ENCODE data around the gene EML2. TPM values are rescaled to one million over a fixed set of nuclear protein-coding genes. Genes with fewer than 3 reads are reported as not detected.
A peak's percentile ranks its signal among the peaks of the same experiment; 100 is the strongest.
"Not testable (repeated sequence)": the region's sequence is repeated elsewhere in the genome, so short reads cannot be mapped to it uniquely, and the experiment has no call there.

EML2 gene
- total RNA-seq, 1 experiment from 2014 or later, result 45.4 TPM

DNA sequence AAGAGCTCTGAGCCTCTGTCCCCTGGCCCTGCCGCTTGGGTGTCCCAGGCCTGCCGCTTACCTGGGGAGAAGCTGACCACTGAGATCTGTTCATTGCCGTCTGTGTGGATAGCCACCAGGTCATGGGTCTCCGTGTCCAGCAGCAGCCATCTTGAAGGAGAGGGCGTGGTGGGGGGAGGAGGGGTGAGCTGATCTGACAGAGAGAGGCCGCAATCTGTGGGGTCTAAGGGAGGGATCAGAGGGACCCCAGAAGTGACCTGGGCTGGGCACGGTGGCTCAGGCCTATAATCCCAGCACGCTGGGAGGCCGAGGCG lies 22.5 kb downstream of the EML2 start:
- DNase-seq (ENCODE audit: low read depth in 1 of 2, low spot score in 2 of 2), result no peak
- Histone ChIP-seq H3K36me3 (peaks cover 80% of the 10 kb centered on the region), H3K4me3 (no peak overlapping the region), H3K4me1 (replicated peaks) (peaks cover 22% of the 10 kb centered on the region), H3K27ac (no peak overlapping the region), H3K9me3 (replicated peaks) (no peaks in the 10 kb centered on the region), H3K27me3 (replicated peaks) (no peaks in the 10 kb centered on the region)

DNA sequence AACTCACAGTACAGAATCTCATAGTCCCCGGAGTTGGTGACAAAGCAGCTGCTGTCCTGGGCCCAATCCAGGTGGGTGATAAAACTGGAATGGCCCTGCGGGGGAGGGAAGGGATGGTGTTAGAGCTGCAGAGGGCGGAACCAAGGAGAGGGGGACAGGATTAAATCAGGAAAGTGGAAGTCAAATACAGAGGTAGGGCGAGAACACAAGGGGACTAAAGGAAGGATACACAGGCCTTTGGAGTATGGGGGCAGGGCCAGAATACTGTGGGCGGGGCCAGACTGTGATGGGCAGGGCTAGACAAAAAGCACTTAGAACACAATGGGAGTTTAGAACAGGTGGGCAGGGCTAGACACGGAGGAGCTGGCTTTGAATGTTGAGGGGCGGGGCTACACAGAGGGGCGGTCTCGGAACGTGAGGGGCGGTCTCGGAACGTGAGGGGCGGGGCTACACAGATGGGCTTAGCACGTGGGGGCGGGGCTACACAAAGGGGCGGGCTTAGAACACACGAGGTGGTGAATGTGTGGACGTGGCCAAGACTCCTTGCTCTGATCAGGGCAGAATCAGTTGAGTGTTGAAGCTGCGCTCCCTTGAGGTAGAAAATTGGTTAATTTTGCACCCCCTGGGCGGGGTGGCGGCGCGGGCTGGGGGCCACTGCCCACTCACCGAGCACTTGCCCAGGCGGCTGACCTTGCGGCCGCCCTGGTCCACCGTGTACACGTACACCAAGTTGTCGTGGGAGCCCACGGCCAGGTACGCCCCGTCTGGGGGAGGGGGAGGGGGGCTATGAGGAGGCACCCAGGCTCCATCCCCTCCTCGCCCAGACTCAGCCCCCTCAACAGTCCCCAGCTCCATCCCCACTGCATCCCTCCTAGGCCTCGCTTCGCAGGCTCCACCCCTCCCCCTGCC lies 23.1 kb downstream of the EML2 start:
- Histone ChIP-seq H3K4me1 (replicated peaks) (peaks cover 22% of the 10 kb centered on the region), H3K27ac (no peak overlapping the region), H3K4me3 (no peak overlapping the region), H3K27me3 (replicated peaks) (no peaks in the 10 kb centered on the region), H3K9me3 (replicated peaks) (no peaks in the 10 kb centered on the region), H3K36me3 (peaks cover 81% of the 10 kb centered on the region)
- DNase-seq (ENCODE audit: low read depth in 1 of 2, low spot score in 2 of 2), result peak; percentile 48 to 89

DNA sequence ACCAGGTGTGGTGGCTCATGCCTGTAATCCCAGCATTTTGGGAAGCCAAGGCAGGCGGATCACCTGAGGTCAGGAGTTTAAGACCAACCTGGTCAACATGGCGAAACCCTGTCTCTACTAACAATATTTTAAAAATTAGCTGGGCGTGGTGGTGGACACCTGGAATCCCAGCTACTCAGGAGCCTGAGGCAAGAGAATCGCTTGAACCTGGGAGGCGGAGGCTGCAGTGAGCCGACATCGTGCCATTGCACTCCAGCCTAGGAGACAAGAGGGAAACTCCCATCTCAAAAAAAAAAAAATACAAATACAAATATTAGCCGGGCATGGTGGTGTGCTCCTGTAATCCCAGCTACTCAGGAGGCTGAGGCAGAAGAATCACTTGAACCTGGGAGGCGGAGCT lies 24.1 kb downstream of the EML2 start:
- peaks cover 83% of the 10 kb centered on the region for H3K36me3 ChIP-seq
- H3K27me3 ChIP-seq (replicated peaks); H3K4me3 ChIP-seq; DNase-seq (ENCODE audit: low read depth in 1 of 2, low spot score in 2 of 2); H3K9me3 ChIP-seq (replicated peaks): not testable (repeated sequence)
- H3K27ac ChIP-seq, result peak overlapping the region; percentile 78
- peaks cover 22% of the 10 kb centered on the region for H3K4me1 ChIP-seq (replicated peaks)

DNA sequence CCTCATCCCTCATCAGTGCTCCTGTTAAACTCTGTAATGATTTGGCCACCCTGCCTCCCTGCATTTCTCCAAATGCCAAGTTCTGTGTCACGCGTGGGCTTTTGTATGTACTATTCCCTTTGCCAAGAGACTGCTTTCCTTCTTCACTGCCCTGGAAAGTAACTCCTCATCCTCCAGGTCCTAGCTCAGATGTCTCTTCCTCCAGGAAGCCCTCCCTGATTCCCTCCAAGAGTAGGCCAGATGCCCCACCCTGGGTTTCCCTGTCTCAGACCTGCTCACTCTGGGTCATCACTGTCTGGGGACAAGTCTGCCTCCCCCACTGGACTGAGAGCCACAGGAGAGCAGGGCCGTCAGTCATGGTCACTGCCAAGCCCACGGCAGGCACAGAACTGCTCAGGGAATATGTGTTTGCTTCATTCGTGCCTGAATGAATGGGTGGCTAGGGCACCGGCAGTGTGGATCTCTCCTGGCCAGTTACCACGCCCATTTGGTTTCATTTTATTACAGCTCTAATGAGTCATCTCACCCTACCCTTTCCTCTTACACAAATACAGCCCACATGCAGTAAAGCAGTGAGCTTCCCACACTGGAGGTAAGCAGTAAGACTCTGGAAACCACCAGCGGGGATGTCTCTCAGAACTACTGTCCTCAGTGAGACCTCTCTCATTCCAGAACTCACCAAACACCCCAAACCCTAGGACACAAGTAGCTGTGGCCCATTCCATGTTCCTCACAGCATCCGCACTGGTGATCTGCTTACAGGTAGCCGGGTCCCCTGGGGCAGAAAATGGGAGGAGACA lies 25.1 kb downstream of the EML2 start:
- H3K4me1 ChIP-seq (replicated peaks), result peaks cover 22% of the 10 kb centered on the region
- peaks cover 80% of the 10 kb centered on the region for H3K36me3 ChIP-seq
- no peaks in the 10 kb centered on the region for H3K9me3 ChIP-seq (replicated peaks)
- H3K4me3 ChIP-seq, result no peak overlapping the region
- peak; percentile 80 to 84 for DNase-seq (ENCODE audit: low read depth in 1 of 2, low spot score in 2 of 2)
- no peaks in the 10 kb centered on the region for H3K27me3 ChIP-seq (replicated peaks)
- H3K27ac ChIP-seq, result peak overlapping the region; percentile 78

DNA sequence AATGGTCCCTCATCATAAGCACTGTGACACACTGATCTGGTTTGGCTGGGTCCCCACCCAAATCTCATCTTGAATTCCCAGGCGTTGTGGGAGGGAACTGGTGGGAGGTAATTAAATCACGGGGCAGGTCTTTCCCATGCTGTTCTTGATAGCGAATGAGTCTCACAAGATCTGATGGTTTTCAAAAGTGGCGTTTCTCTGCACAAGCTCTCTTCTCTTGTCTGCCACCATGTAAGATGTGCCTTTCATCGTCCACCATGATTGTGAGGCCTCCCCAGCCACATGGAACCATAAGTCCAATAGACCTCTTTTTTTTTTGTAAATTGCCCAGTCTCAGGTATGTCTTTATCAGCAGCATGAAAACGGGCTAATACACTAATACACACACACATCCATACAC lies 30.2 kb downstream of the EML2 start:
- H3K4me1 ChIP-seq (replicated peaks), result peaks cover 12% of the 10 kb centered on the region
- no peaks in the 10 kb centered on the region for H3K27me3 ChIP-seq (replicated peaks)
- H3K36me3 ChIP-seq, result peaks cover 48% of the 10 kb centered on the region
- H3K27ac ChIP-seq, result no peak overlapping the region
- no peaks in the 10 kb centered on the region for H3K9me3 ChIP-seq (replicated peaks)
- no peak for DNase-seq (ENCODE audit: low read depth in 1 of 2, low spot score in 2 of 2)
- no peak overlapping the region for H3K4me3 ChIP-seq

DNA sequence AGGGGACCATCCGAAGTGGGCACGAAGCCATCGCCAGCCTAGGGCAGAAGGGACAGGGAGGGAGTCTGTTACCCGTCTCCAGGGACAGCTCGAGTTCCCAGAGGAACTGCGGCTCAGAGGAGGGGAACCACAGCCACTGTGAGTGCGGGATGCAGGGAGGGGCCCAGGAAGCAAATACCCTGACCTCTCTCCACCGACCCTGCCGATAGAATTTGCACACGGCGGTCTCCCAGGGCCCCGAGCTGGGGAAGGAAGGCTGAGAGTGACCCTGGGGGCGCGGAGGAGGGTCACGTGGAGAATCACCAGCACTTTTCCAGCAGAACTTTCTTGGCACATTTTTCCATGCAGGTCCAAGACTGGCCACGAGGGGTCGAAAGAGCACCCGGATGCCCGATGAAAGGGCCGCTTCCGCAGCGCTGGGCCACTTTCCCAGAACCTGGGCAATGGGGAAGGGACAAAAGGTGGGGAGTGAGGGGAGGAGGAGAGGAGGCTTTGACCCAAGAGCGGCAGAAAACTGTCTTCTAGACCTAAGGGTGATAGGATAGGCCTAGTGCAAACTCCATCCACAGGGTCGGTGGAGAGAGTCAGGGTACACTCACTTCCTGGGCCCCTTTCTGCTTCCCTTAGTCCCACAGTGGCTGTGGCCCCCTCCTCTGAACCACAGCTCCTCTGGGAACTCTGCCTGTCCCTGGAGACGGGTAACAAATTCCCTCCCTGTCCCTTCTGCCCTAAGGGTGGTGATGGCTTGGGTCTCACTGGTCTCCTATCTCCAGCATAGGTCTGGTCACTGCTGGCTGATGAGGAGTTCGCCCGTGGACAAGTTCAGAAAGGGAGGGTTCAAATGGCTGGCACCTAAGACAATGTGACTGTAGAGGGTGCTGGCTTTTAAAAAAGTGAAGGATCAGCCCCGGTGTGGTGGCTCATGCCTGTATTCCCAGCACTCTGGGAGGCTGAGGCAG lies 31.8 kb downstream of the EML2 start:
- no peak overlapping the region for H3K27ac ChIP-seq
- H3K9me3 ChIP-seq (replicated peaks), result no peaks in the 10 kb centered on the region
- DNase-seq (ENCODE audit: low read depth in 1 of 2, low spot score in 2 of 2), result peak; percentile 77
- peak overlapping the region; percentile 16 for H3K4me3 ChIP-seq
- peaks cover 32% of the 10 kb centered on the region for H3K36me3 ChIP-seq
- H3K27me3 ChIP-seq (replicated peaks), result peaks cover 8% of the 10 kb centered on the region
- H3K4me1 ChIP-seq (replicated peaks), result peaks cover 10% of the 10 kb centered on the region

DNA sequence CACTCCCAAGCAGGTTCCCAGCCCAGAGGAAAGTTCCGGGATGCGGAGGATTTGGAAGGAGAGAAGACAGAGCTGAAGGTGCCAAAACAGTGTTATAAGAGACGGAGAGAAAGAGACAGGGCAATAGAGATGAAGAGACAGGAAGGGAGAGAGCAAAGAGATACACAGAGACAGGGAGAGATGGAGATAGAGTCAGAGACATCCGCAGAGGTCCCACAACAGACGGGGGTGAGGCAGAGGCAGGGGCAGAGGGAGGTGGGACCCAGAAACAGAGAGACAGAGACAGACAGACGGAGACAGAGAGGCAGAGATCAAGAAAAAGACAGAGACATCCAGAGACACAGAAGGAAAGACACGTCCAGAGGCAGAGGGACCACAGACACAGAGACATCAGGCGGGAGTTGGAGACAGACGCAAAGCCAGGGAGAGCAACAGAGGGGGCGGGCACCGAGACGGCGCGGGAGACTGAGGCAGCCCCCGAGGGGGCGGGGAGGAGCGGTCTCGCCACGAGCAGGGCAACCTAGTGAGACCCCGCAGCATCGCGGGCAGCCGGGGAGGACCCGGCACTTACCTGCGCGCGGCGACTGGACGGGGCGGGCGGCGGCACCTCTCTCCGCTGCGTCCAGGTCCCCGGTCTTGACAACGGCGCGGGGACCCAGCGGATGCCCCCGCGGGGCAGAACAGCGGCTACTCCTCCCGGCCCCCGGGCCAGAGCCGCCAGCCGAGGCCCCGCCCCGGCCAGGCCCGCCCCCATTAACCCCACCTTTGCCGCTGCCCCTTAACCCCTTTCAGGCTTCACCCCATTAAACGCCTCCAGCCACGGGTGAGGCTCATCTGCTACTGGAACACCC lies 37.4 kb downstream of the EML2 start, which contains the start of gene GPR4:
Gene GPR4 (minus strand): TSS at position 689 of the 851 bp plus-strand sequence. CDS start 10,346 bp downstream, outside the sequence.
- Histone ChIP-seq H3K27me3 (replicated peaks) (peaks cover 61% of the 10 kb centered on the region), H3K4me3 (no peak within 1 kb of the TSS)

DNA sequence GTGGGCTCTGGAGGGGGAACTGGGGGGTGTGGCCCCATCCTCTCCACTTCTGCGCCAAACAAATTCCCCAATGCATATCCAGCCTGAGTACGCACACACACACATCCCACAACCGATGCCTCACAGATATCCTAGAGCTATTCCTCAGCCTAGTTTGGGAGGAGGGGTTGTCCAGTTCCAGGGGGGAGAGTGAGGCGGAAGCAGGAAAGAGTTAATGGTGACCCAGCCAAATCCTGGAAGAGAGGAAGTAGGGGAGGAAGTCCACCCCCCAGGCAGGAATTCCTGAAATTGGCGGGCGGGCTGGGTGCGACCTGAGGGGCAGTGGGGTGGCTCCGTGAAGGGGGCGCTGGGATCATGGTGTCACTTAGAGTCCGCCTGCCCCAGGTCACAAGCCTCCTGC lies 38.1 kb downstream of the EML2 start:
- DNase-seq (ENCODE audit: low read depth in 1 of 2, low spot score in 2 of 2), result no peak
- Histone ChIP-seq H3K9me3 (replicated peaks) (no peaks in the 10 kb centered on the region), H3K27ac (no peak overlapping the region), H3K36me3 (no peaks in the 10 kb centered on the region), H3K4me1 (replicated peaks) (peaks cover 8% of the 10 kb centered on the region), H3K27me3 (replicated peaks) (peaks cover 61% of the 10 kb centered on the region), H3K4me3 (no peak overlapping the region)

More for the DNA sequence above, 37.4 kb downstream of the EML2 start, which contains the start of gene GPR4:
- Histone ChIP-seq H3K36me3 (no peaks in the 10 kb centered on the region), H3K9me3 (replicated peaks) (no peaks in the 10 kb centered on the region), H3K27ac (no peak within 1 kb of the TSS), H3K4me1 (replicated peaks) (peaks cover 8% of the 10 kb centered on the region)
- no peak for DNase-seq (ENCODE audit: low read depth in 1 of 2, low spot score in 2 of 2)

DNA sequence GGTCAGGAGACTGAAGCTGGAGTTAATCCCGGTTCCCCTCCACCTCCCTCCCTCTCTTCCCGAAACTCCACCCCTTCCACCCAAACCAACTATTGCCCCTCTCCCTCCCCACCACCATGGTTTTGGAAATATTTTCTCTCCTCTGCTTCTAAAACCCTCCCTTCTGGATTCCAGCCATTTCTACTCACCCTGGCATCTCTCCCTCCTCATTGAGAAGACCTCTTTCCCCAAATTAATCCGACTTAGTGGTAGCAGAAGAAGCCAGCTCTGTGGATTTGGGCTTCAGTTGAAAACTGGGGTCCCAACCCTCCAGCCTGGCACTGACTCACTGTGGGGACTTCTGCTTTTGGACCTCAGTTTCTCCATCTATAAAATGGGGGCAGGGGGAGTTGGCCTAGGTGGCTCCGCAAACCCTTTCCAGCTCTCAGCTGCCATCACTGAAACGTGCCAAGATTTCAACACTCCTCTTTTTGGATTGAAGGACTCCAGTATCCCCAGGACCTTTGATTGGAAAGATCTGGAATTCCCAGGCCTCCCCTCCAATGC lies 38.8 kb downstream of the EML2 start:
- no peak overlapping the region for H3K4me3 ChIP-seq
- H3K9me3 ChIP-seq (replicated peaks), result no peaks in the 10 kb centered on the region
- H3K4me1 ChIP-seq (replicated peaks), result peaks cover 8% of the 10 kb centered on the region
- no peaks in the 10 kb centered on the region for H3K36me3 ChIP-seq
- no peak for DNase-seq (ENCODE audit: low read depth in 1 of 2, low spot score in 2 of 2)
- H3K27me3 ChIP-seq (replicated peaks), result peaks cover 61% of the 10 kb centered on the region
- H3K27ac ChIP-seq, result no peak overlapping the region

DNA sequence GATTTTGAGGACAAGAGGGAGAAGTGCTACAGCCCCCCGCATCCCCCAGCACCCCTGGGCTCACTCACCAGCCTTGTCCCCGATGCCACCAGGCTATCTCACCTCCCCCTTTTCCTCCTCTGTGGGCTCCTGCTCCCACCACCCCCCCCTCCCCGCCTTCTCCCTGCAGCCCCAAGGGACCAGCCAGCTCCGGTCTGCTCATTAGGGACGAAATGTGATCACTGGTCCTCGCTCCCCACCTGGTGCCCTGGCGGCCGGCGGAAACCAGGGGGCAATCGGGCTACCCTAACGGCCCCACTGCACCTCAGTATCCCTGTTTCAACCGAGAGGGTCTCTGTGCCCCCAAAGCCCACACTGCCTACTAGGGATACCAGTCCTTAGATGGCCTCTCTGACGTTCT lies 39.9 kb downstream of the EML2 start:
- H3K27ac ChIP-seq, result no peak overlapping the region
- H3K4me1 ChIP-seq (replicated peaks), result peaks cover 8% of the 10 kb centered on the region
- H3K9me3 ChIP-seq (replicated peaks), result no peaks in the 10 kb centered on the region
- H3K27me3 ChIP-seq (replicated peaks), result peaks cover 61% of the 10 kb centered on the region
- H3K36me3 ChIP-seq, result no peaks in the 10 kb centered on the region
- no peak for DNase-seq (ENCODE audit: low read depth in 1 of 2, low spot score in 2 of 2)
- no peak overlapping the region for H3K4me3 ChIP-seq

DNA sequence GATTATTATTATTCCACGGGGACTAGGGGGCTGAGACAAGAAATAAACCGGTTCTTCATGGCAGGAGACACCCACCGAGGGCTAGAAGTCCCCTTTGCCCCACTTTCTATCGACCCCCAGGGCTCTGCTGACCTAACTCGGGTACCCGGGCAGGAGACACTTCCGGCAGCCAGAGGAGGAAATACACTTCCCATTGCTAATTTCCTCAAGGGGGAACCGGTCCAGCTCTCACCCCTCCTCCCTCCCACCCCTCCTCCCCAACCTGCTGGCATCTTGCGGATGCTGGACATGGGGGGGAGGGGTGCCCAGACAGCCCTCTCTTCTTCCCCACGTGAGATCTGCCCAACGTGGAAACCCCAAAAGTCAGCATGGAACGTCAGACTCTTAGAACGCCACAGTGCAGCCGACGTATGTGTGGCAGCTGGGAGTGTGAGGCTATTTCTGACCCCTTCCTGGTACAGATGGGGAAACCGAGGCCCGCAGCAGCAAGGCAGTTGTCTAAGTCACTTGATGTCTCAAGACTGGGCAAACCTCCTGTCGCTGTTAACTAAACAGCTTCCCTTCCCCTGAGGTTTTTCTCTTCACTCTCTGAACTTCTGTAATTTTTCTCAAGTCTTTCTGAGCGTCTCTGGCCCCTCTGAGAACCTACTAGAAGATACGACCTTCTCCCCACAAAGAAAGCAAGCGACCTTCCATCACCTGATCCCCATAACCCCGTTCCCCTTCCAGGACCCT lies 40.8 kb downstream of the EML2 start:
- no peak overlapping the region for H3K4me3 ChIP-seq
- H3K27ac ChIP-seq, result no peak overlapping the region
- DNase-seq (ENCODE audit: low read depth in 1 of 2, low spot score in 2 of 2), result no peak
- H3K36me3 ChIP-seq, result no peaks in the 10 kb centered on the region
- H3K27me3 ChIP-seq (replicated peaks), result peaks cover 61% of the 10 kb centered on the region
- H3K4me1 ChIP-seq (replicated peaks), result peaks cover 8% of the 10 kb centered on the region
- H3K9me3 ChIP-seq (replicated peaks), result no peaks in the 10 kb centered on the region

Data from SJSA1 (cell line).